GM18907 (cell line): Measurements from ENCODE around the gene CACNA1C.

Experiments
- ATAC-seq: cut with Tn5 transposase; IDR thresholded peaks from one replicate; pipeline ENCODE4 v1.9.1; 2021; ENCODE audit warnings: mild to moderate bottlenecking, moderate library complexity; ENCODE audit not compliant: unreplicated experiment

Gene CACNA1C

GRCh38 chr12:2629051-2629450 is 576.3 kb downstream of the CACNA1C start:
- no peak for ATAC-seq

- ATAC-seq = no peak
Measured at GRCh38 chr12:2631653-2632350, 579.0 kb downstream of the CACNA1C start.

DNA sequence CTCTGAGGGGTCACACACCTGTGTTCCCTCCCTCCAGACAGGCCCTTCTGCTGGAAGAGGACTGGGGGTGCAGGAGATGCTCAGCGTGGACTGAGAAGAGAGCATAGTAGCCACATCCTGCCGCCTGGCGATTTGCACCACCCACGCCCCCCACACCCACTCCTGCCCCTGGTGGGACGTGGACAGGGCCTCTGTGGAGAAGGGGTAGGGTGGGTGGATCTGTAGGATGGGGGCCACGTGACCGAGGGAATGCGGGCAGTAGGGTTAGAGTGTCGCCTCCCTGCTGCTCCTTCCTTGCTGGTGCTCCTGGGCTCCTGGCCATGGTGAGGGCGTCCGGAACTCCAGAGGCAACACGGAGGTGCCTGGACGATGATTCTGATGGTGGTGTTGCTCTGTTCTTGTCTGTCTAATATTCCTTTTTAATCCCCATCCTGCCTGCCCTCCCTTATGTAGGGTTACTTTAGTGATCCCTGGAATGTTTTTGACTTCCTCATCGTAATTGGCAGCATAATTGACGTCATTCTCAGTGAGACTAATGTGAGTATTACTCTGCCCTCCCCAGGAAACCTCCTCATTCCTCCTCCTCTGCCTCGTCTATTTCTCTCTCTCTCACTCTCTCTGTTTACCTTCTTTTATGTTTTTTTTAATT is 580.5 kb downstream of the CACNA1C start:
- no peak for ATAC-seq

GRCh38 chr12:2633825-2634200 is 581.0 kb downstream of the CACNA1C start:
- no peak for ATAC-seq

- no peak for ATAC-seq
Measured at GRCh38 chr12:2634471-2634870, 581.7 kb downstream of the CACNA1C start.

DNA sequence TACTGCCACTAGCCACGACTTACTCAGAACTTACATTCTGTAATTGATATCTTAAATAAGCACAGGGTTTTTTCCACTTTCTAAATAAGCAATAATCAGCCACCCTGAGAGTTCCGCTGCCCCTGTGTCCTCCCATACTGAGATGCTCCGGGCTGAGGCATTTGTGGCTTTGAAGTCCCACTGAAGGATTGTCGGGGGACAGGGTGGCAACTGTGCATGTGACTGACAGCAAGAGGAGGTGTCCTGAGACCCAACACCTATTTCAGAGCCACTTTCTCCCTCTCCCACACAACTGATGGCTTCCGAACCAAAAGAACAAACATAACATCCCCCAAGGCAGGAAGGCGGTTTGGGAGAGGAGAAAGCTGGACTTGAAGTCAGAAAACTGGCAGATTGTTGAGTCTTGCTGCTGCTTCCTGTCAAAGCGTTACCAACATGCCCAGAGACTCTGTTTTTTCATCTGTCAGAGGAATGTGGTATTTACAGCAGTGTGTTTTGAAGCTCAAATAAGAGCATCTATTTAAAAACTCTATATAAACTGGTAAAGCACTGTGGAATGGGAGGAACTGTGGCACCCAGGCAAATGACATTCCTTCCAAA is 584.1 kb downstream of the CACNA1C start:
- ATAC-seq = no peak

GRCh38 chr12:2637371-2637770 is 584.6 kb downstream of the CACNA1C start:
- no peak for ATAC-seq

- ATAC-seq = no peak
Measured at GRCh38 chr12:2638273-2639019, 585.7 kb downstream of the CACNA1C start.

- ATAC-seq = no peak
Measured at GRCh38 chr12:2639020-2639298, 586.2 kb downstream of the CACNA1C start.

DNA sequence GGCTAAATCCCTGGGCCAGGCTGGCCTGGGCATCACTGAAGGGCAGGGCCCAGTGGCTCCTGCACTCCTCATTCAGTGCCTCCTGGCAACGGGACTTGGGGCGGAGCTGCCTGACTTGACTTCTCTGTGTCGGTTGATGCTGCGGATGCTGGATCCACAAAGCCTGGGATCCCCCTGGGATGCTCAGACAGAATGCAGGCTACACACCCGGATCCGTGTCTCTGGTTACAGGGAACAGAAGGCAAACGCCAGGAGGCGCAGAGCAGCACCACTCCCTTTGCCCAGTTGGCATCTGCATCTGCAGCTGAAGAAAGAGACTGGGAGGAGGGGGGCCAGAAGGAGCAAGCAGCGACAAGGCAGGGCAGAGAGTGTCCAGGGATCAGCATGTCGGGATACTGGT is 587.5 kb downstream of the CACNA1C start:
- no peak for ATAC-seq

GRCh38 chr12:2640709-2641108 is 587.9 kb downstream of the CACNA1C start:
- no peak for ATAC-seq

- no peak for ATAC-seq
Measured at GRCh38 chr12:2641207-2641606, 588.4 kb downstream of the CACNA1C start.

- ATAC-seq = no peak
Measured at GRCh38 chr12:2641761-2642160, 589.0 kb downstream of the CACNA1C start.

DNA sequence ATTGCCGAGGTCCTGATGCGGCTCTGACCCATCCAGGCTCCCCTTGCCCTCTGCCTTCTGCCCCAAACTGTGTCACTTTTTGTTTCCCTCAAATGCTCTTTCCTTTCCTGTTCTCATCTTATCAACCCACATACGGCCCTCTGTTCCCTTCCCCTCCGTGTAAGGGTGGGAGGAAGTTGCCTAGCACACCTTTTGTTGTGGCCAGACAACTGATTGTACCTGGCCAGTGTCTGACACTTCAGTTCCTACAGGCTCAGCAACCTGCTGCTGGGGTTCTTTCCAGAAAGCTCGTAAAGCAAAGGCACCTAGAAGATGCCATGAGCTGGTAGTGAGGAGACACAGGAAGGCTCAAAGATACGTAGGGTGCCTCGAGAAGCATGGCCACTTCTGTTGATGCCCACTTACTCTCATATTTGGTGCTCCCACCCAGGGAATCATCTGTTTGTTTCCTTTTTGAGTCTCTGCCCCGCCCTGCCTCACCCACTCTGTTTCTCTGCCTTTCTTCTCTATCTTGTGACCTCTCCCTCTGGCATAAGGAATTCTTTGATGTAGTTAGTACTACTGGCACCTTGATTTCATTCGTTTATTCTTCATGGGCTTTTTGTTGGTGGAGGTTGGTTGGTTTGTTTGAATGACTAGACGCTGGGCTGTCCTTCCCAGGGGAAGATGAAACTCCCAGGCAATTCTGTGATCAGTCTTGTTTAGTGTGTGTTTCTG is 589.5 kb downstream of the CACNA1C start:
- ATAC-seq = no peak

DNA sequence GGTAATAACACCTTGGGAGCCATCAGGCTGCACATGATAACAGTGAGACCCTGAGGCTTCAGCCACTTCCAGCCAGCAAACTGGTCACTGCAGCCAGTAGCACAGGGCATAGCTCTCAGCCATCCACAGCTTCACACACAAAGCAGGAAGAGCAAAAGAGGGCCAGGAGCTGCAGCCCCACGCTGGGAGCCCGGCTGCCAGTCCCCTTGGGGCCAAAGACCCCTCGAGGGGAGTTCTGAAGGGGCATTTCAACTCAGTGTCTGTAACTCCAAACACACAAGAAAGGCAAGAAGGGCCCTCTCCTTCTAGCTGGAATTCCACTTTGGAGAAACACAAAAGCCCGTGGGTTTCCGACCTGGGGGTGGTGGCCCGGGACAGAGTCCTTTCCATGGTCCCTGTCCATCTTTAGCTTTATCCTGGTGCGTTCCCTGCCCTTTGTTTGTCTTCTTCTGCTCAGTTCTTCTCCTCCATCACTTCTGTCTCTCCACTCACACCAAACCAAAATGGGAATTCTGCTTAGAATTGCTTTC is 590.2 kb downstream of the CACNA1C start:
- ATAC-seq = no peak

DNA sequence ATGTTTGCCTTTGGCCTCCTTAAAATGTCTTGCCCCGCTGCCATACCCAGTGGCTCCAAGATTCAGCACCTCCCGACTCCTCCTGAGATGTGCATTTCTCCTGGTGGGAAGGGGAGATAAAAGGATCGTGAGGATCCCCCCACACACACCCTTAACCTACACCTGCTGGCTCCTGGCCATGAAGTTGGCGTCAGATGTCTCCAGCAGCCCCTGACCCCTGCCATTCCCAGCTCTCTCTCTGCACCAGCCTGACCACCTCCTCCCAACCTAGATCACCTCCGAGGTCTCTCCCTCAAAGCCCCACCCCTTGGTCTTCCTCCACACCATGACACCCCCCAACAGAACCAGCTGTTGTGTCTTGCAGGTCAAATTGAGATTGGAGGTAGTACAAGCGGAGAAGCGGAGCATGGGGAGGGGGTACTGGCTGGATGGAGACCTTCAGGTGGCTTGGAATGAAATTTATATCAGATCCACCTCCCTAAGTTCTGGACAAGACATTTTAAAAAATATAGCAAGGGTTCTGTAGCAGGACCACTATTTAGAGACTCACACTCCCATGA is 590.9 kb downstream of the CACNA1C start:
- ATAC-seq = no peak

DNA sequence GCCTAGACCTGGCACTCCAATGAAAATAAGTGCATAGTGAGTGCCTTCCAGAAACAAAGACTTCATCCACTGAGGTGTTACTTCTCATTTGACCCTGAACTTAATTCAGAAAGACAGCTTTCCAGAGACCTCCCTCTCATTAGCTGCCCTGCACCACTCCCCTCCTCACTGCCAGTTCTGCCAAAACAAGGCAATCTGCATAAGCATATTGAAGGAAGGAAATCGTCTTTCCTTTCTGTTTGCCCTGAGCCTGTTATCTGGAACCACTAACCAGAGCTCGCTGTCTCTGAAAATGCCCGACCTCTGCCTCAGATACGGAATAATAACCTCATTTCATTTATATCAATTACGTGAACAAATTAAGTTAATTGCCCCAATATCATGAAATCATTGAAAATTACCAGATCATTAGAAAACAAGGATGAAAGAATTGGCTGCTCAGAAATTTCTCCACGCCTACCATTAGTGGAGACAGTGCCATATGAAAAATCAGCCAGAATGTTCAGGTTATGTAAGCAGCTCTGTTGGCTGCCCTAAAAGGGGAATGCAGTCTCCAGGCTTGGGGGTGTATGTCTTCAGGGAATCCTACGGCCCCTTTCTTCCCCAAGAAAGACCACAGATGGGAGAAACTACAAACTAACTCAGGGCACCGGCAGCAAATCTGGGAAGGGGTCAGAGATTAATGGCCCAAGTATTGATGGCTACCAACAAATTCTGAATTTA is 592.1 kb downstream of the CACNA1C start:
- no peak for ATAC-seq

GRCh38 chr12:2645460-2645859 is 592.7 kb downstream of the CACNA1C start:
- no peak for ATAC-seq

DNA sequence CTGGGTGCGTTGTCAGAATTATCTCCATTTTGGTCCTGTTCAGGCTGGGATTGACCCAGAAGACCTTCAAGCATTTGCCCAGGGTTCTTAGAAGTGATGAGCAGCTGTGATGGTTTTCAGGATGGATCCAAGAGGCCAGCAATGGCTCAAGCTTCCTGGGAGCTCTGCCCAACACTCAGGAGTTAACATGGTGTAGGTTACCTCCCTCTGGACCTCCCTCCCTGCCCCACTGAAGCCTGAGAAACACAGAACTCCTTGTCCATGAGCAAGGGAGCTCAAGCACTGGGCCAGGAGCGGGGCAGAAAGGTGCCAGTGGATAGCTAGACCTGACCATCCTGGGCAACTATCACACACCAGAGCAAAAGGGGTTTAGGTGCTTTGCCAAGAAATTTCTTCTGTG is 593.6 kb downstream of the CACNA1C start:
- ATAC-seq = no peak

DNA sequence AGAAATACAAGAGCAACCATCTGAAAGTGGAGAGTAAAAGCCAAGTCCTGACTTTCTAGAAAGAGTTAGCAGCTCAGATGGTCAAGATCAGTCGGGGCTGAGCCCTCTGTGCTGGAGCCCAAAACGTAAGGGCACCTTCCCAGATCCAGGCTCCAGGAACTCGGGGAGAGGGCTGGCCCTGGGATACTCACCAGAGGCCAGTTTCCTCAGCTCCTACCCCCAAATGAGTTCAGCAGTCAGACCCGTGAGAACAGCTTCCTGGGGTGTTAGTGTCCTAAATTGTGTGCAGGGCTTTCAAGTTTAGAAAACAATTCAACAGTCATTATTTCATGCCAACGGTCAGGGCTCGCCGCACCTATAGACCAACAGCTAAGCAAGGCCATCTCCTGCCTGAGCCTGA is 594.4 kb downstream of the CACNA1C start:
- no peak for ATAC-seq
